B cell (primary cell): ENCODE results near the gene PIAS2.

Source experiments
- CTCF ChIP-seq: fragments of 200-600 bp; IDR thresholded peaks from one replicate; pipeline ENCODE4 v1.8.0; 2022; ENCODE audit warnings: antibody characterized with exemption, mild to moderate bottlenecking
- EZH2 ChIP-seq: IDR thresholded peaks from 2 replicates; pipeline ENCODE4 v1.6.1; 2012; ENCODE audit warnings: borderline replicate concordance, low read depth, mild to moderate bottlenecking, moderate library complexity, low read length; ENCODE audit not compliant: insufficient read depth, poor library complexity, severe bottlenecking

- TF ChIP-seq CTCF: no peak
- TF ChIP-seq EZH2: no peak
Measured at GRCh38 chr18:46891742-46892214, 25.5 kb downstream of the PIAS2 start.
